ENCODE results near the gene IFI6.
"Not testable (repeated sequence)": the region's sequence is repeated elsewhere in the genome, so short reads cannot be mapped to it uniquely, and the experiment has no call there.

IFI6 gene

DNA sequence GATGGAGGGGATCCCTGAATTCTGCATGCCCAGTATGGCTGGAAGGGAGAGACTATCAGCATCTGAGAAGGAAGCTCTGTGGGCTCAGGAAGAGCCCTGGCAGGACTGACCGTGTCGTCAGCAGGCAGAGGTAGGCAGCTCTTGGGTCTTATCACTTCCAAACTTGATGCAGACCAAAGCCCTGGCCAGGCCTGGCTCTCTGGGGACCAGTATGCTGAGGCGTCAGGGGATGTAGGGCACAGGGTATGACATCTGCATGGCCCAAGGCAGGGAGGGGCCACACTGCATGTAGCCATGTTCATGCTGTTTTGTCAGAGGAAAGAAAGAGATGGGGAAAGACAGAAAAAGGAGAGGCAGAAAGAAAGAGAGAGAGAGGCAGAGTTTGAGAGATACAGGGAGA, 43.3 kb downstream of the IFI6 start:
- DNase-seq (ENCODE audit: low read depth): no peak

DNA sequence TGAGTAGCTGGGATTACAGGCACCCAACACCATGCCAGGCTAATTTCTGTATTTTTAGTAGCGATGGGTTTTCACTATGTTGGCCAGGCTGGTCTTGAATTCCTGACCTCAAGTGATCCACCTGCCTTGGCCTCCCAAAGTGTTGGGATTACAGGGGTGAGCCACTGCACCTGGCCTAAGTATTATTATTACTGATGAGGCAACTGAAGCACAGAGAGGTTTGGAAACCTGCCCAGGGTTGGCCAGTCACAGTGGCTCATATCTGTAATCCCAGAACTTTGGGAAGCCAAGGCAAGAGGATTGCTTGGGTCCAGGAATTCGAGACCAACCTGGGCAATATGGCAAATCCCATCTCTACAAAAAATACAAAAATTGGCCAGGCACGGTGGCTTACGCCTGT, 44.3 kb downstream of the IFI6 start:
- DNase-seq (ENCODE audit: low read depth): not testable (repeated sequence)

DNA sequence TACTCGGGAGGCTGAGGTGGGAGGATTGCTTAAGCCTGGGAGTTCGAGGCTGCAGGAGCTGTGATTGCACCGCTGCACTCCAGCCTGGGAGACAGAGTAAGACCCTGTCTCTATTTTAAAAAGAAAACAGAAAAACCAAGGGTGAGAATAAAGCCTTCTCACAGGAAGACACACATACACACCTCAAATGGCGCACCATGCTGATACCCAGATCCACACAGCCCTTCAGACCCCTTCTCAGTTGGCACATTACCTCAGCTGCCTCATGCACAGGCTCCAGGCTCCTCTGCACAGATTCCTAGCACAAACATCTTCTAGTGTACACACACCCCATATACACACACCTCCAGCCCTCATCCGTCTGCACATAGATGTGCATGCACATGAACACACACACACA, 44.9 kb downstream of the IFI6 start:
- no peak for DNase-seq (ENCODE audit: low read depth)

DNA sequence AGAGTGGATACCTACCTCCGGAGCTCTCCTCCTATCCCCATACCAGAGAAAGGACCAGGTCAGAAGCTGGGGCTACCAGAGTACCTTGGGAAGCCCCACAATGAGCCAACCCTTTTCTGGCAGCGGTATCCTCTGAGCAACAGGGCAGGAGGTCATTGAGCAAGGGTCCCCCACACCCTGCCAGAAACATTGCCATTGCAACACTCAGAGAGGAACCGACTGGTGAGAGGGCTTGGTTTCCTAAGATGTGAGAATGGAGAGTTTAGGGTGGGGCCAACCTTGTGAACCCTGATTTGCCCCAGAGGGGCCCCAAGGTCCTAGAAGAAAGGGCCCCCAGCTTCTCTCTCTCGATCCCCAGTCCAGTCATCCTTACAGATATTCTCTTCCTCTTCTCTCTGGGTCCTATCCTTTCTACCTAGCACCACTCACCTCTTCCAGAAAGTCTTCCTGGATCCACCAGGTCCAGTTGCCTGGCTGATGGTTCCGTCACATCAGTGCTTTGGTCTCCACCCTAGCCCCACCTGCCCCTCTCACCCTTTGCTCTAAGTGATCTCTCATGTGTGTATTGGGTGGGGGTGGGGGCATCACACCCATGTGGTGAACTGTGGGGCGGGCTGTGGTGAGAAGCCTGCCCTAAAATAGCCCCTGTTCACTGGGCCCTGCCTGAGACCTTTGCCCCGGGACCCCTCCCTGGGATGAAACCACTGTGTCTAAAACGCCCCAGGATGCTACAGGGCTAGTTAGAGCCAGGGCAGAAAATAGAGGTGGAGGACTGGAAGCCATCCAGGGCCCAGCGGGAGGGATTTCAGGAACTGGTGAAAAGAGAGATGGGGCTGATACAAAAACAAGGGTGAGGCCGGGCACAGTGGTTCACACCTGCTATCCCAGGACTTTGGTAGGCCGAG, 45.7 kb downstream of the IFI6 start:
- DNase-seq (ENCODE audit: low read depth): no peak

DNA sequence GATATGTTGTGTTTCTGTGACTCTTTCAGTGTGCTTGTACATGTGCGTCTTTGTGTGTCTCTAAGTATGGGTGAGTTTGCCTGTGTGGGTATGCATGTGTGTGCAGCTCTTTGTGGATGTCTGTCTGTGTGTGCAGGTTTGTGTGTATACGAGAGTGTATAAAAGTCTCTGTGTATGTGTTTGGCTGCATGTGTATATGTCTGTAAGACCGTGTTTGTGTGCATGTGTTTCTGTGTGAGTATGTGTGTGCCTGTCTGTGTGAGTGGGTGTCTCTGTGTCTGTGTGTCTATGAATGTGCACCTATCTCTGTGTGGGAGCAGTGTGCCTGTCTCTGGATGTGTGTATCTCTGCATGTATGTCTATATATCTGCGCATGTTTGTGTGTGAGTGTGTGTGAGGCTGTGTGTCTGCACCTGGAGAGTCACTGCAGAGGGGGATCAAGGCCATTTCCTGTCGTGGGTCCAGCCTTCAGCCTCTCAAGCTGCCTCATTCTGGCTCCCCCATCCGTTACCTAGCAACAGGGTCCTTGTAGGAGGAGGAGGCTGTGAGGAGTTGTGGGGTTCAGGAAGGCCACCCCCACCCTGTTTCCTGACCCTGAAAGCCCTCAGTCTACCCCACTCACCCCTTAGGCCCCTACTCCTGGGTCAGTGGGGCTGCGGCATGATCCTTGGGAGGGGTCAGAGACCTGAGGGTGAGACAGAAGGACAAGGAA, 47.4 kb downstream of the IFI6 start:
- no peak for DNase-seq (ENCODE audit: low read depth)

DNA sequence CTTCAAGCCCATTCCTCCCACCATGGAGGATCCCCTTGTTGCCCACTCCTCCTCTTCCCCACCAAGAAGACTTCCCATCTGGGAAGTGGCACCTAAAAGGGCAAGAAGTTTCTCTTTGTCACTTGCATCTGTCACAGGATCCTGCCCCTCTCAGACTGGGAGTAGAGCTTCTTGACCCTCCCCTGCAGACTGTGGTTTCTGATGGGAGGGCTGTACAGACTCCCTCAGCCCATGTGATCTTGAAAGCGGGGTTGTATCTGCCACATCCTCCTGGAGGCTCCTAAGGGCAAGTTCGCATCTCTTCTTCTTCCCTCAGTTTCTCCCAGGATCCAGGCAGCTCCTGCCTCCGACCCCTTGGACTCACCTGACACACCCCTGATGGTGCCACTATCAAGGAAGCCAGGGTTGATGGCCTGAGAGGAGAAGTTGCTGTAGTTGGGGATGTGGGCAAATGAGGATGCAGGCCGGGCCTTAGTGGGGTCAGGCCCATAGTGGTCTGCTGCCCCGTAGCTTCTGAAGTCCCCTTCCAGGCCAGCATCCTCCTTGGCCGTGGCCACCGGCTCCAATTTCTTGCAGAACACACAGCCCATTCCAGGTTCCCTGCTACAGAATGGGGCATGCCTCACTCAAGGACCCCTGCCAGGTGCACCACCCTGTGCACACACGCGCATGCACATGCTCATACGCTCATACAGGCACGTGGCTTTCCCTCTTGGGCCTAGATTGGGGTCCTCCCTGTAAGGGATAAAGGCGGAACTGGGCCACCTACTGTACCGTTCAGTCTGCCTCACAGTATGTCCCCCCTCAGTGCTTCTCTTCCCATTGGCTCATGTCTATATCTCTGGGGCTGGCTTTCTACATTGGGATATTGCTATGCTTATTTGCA, 48.4 kb downstream of the IFI6 start:
- no peak for DNase-seq (ENCODE audit: low read depth)

DNA sequence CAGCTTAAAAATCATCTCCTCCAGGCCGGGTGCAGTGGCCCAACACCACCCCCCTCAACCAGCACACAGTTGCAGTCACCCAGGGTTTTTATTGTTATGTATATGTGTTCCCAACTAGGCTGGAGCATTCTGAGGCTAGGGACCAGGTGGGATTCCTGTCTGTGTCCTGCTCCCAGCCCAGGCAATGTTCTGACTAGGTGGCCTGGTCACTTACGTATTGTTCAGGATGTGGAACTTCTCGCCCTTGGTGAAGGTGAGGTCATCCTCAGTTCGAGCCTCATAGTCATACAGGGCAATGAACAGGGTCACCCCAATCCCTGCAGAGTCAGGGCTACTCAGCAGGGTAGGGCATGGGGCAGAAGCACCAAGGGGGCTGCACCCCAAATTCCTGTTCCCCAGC, 49.2 kb downstream of the IFI6 start:
- no peak for DNase-seq (ENCODE audit: low read depth)

DNA sequence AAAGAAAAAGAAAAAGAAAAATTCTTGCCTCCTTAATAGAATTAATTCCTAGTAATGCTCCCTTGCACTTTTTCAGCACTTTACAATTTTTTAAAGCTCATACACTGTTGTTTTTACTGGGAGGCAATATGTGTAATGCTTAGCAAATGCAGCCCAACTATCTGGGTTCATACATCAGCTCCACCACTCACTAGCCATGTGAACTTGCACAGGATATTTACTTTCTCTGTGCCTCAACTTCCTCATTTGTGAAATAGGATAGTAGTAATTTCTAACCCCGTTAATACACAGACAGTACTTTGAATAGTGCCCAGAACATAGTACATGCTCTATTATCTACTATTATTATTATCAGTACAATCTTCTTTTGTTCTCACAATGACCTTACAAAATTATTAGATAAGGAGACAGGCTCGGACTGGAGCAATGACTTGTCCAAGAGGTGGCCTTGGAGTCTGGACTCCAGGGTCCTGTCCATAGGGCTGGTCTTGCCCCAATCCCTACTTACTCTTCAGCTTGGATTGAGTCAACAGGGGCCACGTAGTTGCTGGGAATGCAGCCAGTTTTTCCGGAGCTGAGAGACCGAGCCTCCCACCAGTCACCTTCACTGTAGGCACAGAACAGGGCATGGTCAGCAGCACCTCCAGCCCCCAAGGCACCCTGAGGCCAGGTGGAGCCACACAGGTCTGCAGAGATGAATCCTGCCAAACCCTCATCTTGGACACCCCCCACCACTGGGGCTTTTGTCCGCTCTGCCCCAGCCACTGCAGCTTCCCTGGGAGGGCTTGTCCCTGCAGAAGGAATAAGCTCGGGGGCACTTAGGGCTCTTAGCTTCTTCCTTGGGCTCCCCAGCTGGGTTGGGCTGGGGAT, 50.7 kb downstream of the IFI6 start:
- DNase-seq (ENCODE audit: low read depth): no peak

DNA sequence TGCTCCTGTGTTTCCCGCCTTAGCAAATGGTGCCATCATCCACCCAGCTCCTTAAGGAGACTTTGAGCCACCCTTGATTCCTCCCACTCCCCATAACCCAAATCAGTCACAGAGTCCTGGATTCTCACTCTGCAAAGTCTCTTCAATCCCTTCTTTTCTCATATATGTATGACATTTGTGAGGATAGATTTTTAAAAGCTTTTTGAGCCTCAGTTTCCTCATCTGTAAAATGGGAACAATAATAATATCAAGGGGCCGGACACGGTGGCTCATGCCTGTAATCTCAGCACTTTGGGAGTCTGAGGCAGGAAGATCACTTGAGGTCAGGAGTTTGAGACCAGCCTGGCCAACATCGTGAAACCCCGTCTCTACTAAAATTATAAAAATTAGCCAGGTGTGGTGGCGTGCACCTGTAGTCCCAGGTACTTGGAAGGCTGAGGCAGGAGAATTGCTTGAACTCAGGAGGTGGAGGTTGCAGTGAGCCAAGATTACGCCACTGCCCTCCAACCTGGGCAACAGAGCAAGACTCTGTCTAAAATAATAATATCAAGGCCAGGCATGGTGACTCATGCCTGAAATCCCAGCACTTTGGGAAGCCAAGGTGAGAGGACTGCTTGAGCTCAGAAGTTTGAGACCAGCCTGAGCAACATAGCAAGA, 52.1 kb downstream of the IFI6 start:
- not testable (repeated sequence) for DNase-seq (ENCODE audit: low read depth)

DNA sequence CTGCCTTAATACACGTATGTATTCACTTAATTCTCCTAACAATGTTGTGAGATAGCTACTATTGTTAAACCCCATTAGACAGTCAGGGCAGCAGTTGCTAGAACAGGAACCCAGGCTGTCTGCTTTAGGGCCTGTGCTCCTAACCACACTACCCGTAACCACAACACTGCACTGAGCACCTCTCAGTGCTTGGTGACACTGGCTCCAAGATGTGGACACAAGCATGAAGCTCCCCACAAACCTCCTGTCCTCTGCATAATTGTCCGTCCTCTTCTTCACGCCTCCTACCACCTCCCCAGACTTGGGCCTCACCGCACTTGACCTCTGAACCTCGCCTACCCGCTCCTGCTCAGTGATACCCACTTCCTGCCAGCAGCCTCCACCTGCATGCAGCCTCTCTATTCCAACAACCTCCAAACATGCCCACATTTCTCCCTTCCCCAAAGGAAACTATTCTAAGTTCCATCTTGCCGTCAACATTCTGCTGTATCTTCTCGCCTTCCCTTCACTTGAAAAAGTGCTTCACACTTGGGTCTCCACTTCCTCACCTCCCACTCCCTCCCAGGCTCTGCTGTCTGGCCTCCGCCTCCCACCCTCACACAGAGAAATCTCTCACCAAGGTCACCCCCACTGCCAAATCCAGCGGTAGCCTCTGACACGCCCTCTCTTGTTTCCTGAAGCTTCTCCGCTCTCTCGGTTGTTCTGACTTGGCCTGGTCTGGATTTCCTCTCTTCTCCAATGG, 53.5 kb downstream of the IFI6 start:
- DNase-seq (ENCODE audit: low read depth): no peak

DNA sequence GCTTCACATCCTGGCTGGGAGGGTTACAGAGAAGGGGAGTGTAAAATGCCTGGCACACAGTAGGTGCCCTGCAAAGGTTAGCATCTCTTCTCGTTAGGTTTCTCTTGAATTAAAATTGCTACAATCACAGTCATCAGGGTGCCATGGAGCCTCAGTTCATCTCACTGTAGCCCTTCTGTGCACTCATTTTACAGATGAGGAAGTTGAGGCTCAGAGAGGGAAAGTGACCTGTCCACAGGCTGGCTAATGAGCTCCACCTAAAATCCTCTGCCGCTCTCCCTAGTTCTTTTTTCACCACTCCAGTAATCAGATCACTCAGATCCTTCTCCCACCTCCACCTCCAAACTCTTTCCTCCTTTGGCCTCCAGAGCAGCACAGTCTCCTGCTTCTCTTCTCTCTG, 54.6 kb downstream of the IFI6 start:
- DNase-seq (ENCODE audit: low read depth): no peak

DNA sequence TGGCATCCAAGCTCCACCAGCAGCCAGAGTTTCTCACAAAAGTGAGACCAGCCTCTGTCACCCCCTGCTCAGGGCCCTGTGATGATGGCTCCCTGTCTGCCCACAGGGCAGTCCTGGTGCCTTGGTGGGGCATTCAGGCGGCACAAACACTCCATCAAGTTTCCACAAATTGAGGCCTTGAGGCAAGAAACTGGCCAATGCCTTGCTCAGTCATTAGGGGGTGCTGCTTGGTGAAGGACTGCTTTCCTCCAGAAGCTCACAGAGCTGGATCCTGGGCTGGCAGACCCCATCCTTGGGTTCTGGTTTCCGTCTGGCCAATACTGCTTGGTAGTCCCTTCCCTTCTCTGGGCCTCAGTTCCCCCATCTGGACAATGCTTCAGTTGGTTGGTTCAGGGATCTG, 55.6 kb downstream of the IFI6 start:
- no peak for DNase-seq (ENCODE audit: low read depth)

Measured in activated gamma-delta T cell treated with anti-CD3 and anti-CD28 coated beads, Interleukin-2, amount 50 U/mL, for 16 hours (primary cell).